Muscle layer of duodenum (tissue), 2 donors: ENCODE data around the gene MFSD11.
A peak's percentile ranks its signal among the peaks of the same experiment; 100 is the strongest.
"Not testable (repeated sequence)": the region's sequence is repeated elsewhere in the genome, so short reads cannot be mapped to it uniquely, and the experiment has no call there.

ENCODE experiments used
- H3K27ac ChIP-seq: one replicate; pipeline ENCODE4 v1.7.0; 2013; ENCODE audit warnings: mild to moderate bottlenecking, low read length
- H3K27me3 ChIP-seq: one replicate; pipeline ENCODE4 v1.7.0; 2013; ENCODE audit warnings: low read depth, mild to moderate bottlenecking, control low read depth, low read length
- H3K36me3 ChIP-seq, 2 donors: one replicate each; pipeline ENCODE4 v1.7.0; 2013; ENCODE audit warnings: low read length in 2 of 2, control low read depth in 1 of 2, mild to moderate bottlenecking in 1 of 2; ENCODE audit not compliant: insufficient read depth in 2 of 2, control insufficient read depth in 1 of 2
- H3K4me1 ChIP-seq, 2 donors: one replicate each; pipeline ENCODE4 v1.7.0; 2013; ENCODE audit warnings: low read length in 2 of 2, mild to moderate bottlenecking in 2 of 2, control low read depth in 1 of 2, moderate library complexity in 1 of 2; ENCODE audit not compliant: insufficient read depth in 2 of 2, control insufficient read depth in 1 of 2
- H3K4me3 ChIP-seq, 2 donors: one replicate each; pipeline ENCODE4 v1.7.0; 2013; ENCODE audit warnings: low read length in 2 of 2, low read depth in 1 of 2, mild to moderate bottlenecking in 1 of 2
- H3K9me3 ChIP-seq, 2 donors: one replicate each; pipeline ENCODE4 v1.7.0; 2013; ENCODE audit warnings: low read length in 2 of 2, control low read depth in 1 of 2, mild to moderate bottlenecking in 1 of 2; ENCODE audit not compliant: control insufficient read depth in 1 of 2
- donor health status: healthy.

Gene MFSD11

GRCh38 chr17:76737676-76738467 is at the start of gene MFSD11:
Gene MFSD11 (plus strand): TSS chr17:76738119. CDS start chr17:76738353, 234 bp downstream.
- peak within 1 kb of the TSS; percentile 81 to 99 for H3K4me3 ChIP-seq
- no peaks in the 10 kb centered on the region for H3K27me3 ChIP-seq
- peaks cover 35 to 37% of the 10 kb centered on the region in 2 donors for H3K36me3 ChIP-seq
- peaks cover 35 to 59% of the 10 kb centered on the region in 2 donors for H3K4me1 ChIP-seq
- peak within 1 kb of the TSS; percentile 97 for H3K27ac ChIP-seq
- H3K9me3 ChIP-seq = no peaks in the 10 kb centered on the region

- Histone ChIP-seq H3K27ac (peak overlapping the region; percentile 79), H3K27me3 (no peaks in the 10 kb centered on the region), H3K9me3 (no peaks in the 10 kb centered on the region), H3K4me1 (peaks cover 12 to 53% of the 10 kb centered on the region in 2 donors), H3K4me3 (peak overlapping the region in 1 of 2 donors; percentile 3), H3K36me3 (peaks cover 0 to 21% of the 10 kb centered on the region in 2 donors)
Measured at GRCh38 chr17:76688165-76688622, 49.7 kb upstream of the MFSD11 start.

GRCh38 chr17:76689859-76690258 is 48.1 kb upstream of the MFSD11 start:
- H3K9me3 ChIP-seq = no peaks in the 10 kb centered on the region
- no peak overlapping the region for H3K4me3 ChIP-seq
- H3K27me3 ChIP-seq = no peaks in the 10 kb centered on the region
- H3K36me3 ChIP-seq = peaks cover 0 to 10% of the 10 kb centered on the region in 2 donors
- peaks cover 12 to 48% of the 10 kb centered on the region in 2 donors for H3K4me1 ChIP-seq
- no peak overlapping the region for H3K27ac ChIP-seq

GRCh38 chr17:76690596-76691280 is 47.2 kb upstream of the MFSD11 start:
- Histone ChIP-seq H3K4me3 (no peak overlapping the region), H3K27me3 (no peaks in the 10 kb centered on the region), H3K9me3 (no peaks in the 10 kb centered on the region), H3K4me1 (peaks cover 12 to 48% of the 10 kb centered on the region in 2 donors), H3K36me3 (peaks cover 0 to 2% of the 10 kb centered on the region in 2 donors), H3K27ac (no peak overlapping the region)

- peaks cover 12 to 45% of the 10 kb centered on the region in 2 donors for H3K4me1 ChIP-seq
- no peaks in the 10 kb centered on the region for H3K36me3 ChIP-seq
- H3K4me3 ChIP-seq = no peak overlapping the region
- no peak overlapping the region for H3K27ac ChIP-seq
- no peaks in the 10 kb centered on the region for H3K27me3 ChIP-seq
- no peaks in the 10 kb centered on the region for H3K9me3 ChIP-seq
Measured at GRCh38 chr17:76691379-76692191, 46.3 kb upstream of the MFSD11 start.

- H3K27me3 ChIP-seq = no peaks in the 10 kb centered on the region
- H3K4me3 ChIP-seq = no peak overlapping the region
- no peaks in the 10 kb centered on the region for H3K9me3 ChIP-seq
- peaks cover 0 to 49% of the 10 kb centered on the region in 2 donors for H3K4me1 ChIP-seq
- H3K27ac ChIP-seq = no peak overlapping the region
- no peaks in the 10 kb centered on the region for H3K36me3 ChIP-seq
Measured at GRCh38 chr17:76695059-76695831, 42.7 kb upstream of the MFSD11 start.

- H3K9me3 ChIP-seq = no peaks in the 10 kb centered on the region
- H3K4me1 ChIP-seq = peaks cover 0 to 56% of the 10 kb centered on the region in 2 donors
- H3K4me3 ChIP-seq = no peak overlapping the region
Measured at GRCh38 chr17:76696763-76697701, 40.9 kb upstream of the MFSD11 start.

GRCh38 chr17:76697702-76698465 is 40.0 kb upstream of the MFSD11 start:
- Histone ChIP-seq H3K27ac (peak overlapping the region; percentile 69), H3K36me3 (no peaks in the 10 kb centered on the region), H3K9me3 (no peaks in the 10 kb centered on the region), H3K27me3 (no peaks in the 10 kb centered on the region), H3K4me1 (peaks cover 0 to 58% of the 10 kb centered on the region in 2 donors), H3K4me3 (peak overlapping the region in 1 of 2 donors; percentile 28)

More at GRCh38 chr17:76696763-76697701, 40.9 kb upstream of the MFSD11 start:
- H3K36me3 ChIP-seq = no peaks in the 10 kb centered on the region
- H3K27me3 ChIP-seq = no peaks in the 10 kb centered on the region
- peak overlapping the region; percentile 69 for H3K27ac ChIP-seq

- not testable (repeated sequence) for H3K9me3 ChIP-seq, H3K27me3 ChIP-seq, H3K36me3 ChIP-seq, H3K27ac ChIP-seq
- H3K4me1 ChIP-seq = peaks cover 0 to 64% of the 10 kb centered on the region in 2 donors
- peak overlapping the region in 1 of 2 donors; percentile 28 for H3K4me3 ChIP-seq
Measured at GRCh38 chr17:76698466-76698977, 39.4 kb upstream of the MFSD11 start.
